HL-60 (cell line): ENCODE results near the gene MGAT5.
A peak's percentile ranks its signal among the peaks of the same experiment; 100 is the strongest.

Experiments used
- TF ChIP-seq, protein P1 (sequence below): IDR thresholded peaks from one replicate; pipeline ENCODE4 v1.5.1; 2011; ENCODE audit warnings: low read length, control low read depth, inconsistent platforms; ENCODE audit not compliant: insufficient read depth
- TF ChIP-seq, protein P2 (sequence below): IDR thresholded peaks from 2 replicates; pipeline ENCODE4 v1.6.1; 2012; ENCODE audit warnings: low read depth; ENCODE audit not compliant: insufficient replicate concordance

DNA sequence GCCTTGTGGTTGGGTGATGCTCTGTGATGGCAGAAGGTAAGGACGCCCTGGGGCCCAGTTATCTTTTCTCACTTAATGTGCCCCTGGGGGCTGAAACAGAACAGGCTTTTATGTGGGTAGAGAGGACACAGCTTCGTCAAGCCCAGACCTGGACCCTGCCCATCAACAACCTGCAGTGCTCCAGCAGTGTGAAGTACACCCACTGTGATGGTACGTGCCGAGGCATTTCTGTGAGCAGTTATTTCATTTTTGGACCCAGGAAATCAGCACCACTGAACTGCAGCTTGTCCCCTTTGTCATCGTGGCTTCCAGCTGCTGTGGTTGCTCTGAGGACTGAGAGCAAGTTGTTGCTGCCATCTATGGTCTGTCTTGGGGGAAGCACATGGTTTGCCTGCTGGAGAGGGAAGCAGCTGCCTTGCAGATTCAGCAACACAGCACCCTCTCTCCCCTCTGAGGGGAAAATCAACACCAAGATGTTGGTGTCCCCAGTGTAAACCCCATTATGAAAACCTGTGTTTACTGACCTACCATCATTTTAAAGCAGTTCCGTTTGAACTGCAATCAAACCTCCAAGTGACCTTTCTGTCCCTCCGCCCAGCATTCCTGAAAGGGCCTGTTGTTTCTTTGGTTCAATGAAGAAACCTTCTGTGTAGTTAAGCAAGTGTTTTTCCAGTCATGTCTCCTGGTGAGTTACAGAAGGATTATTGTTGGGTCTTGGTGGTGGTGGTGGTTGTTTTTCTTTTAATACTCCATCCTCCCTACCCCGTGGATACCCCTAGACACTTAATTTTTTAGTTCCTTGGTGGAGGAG is 158.2 kb downstream of the MGAT5 start:
- TF ChIP-seq, protein P1, sequence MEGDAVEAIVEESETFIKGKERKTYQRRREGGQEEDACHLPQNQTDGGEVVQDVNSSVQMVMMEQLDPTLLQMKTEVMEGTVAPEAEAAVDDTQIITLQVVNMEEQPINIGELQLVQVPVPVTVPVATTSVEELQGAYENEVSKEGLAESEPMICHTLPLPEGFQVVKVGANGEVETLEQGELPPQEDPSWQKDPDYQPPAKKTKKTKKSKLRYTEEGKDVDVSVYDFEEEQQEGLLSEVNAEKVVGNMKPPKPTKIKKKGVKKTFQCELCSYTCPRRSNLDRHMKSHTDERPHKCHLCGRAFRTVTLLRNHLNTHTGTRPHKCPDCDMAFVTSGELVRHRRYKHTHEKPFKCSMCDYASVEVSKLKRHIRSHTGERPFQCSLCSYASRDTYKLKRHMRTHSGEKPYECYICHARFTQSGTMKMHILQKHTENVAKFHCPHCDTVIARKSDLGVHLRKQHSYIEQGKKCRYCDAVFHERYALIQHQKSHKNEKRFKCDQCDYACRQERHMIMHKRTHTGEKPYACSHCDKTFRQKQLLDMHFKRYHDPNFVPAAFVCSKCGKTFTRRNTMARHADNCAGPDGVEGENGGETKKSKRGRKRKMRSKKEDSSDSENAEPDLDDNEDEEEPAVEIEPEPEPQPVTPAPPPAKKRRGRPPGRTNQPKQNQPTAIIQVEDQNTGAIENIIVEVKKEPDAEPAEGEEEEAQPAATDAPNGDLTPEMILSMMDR: peak; percentile 78
- TF ChIP-seq, protein P2, sequence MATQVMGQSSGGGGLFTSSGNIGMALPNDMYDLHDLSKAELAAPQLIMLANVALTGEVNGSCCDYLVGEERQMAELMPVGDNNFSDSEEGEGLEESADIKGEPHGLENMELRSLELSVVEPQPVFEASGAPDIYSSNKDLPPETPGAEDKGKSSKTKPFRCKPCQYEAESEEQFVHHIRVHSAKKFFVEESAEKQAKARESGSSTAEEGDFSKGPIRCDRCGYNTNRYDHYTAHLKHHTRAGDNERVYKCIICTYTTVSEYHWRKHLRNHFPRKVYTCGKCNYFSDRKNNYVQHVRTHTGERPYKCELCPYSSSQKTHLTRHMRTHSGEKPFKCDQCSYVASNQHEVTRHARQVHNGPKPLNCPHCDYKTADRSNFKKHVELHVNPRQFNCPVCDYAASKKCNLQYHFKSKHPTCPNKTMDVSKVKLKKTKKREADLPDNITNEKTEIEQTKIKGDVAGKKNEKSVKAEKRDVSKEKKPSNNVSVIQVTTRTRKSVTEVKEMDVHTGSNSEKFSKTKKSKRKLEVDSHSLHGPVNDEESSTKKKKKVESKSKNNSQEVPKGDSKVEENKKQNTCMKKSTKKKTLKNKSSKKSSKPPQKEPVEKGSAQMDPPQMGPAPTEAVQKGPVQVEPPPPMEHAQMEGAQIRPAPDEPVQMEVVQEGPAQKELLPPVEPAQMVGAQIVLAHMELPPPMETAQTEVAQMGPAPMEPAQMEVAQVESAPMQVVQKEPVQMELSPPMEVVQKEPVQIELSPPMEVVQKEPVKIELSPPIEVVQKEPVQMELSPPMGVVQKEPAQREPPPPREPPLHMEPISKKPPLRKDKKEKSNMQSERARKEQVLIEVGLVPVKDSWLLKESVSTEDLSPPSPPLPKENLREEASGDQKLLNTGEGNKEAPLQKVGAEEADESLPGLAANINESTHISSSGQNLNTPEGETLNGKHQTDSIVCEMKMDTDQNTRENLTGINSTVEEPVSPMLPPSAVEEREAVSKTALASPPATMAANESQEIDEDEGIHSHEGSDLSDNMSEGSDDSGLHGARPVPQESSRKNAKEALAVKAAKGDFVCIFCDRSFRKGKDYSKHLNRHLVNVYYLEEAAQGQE: no peak
